HepG2 (cell line): ENCODE data around the gene TJP2. TPM values are rescaled to one million over a fixed set of nuclear protein-coding genes. Genes with fewer than 3 reads are reported as not detected.

Experiments
- ATAC-seq: fragments of 200-7000 bp; cut with Tn5 transposase; 3 replicates; pipeline ENCODE4 v1.9.1; 2020; ENCODE audit warnings: mild to moderate bottlenecking, moderate library complexity
- BruUV-seq: library from RNA; stranded (reverse); fragments of 400-500 nt; replicated peaks from 2 replicates; lab custom pipeline; 2021; lab: Mats Ljungman, UMichigan
- CTCF ChIA-PET: fragments of 300-600 bp; formaldehyde crosslinking; extraction: SDS; loops from one replicate; lab custom pipeline; 2021; ENCODE audit warnings: low total read pairs, inconsistent platforms, low intra/inter-chr PET ratio; lab: Yijun Ruan, JAX
- POLR2A ChIA-PET: fragments of 350-600 bp; sonication (Branson Sonifier 250); formaldehyde crosslinking; loops from one replicate; lab custom pipeline; 2020; ENCODE audit warnings: antibody characterized with exemption, inconsistent platforms; lab: Yijun Ruan, JAX
- DNase-seq: peaks from one replicate; pipeline ENCODE4 v3.0.0-alpha.2; 2015; ENCODE audit warnings: low spot score
- FAIRE-seq: peaks from 3 replicates; lab custom pipeline; 2011; peaks lifted over from hg19 to GRCh38; lab: Jason Lieb, UNC
- H2AFZ ChIP-seq: one replicate; pipeline ENCODE4 v1.6.1; 2011; ENCODE audit warnings: low read length, inconsistent platforms
- H3K27ac ChIP-seq: fragments of 300-600 bp; 3 replicates; pipeline ENCODE4 v1.8.0; 2011; ENCODE audit warnings: mixed run types, mild to moderate bottlenecking, mixed read lengths, low read length, inconsistent platforms; ENCODE audit not compliant: insufficient read depth; ENCODE audit errors: extremely low read length
- H3K27me3 ChIP-seq, 2 experiments: fragments of 200-600 bp in 1 of 2; 2 replicates in 1 of 2; 3 replicates in 1 of 2; pipeline versions ENCODE4 v1.6.0 to v1.8.0; 2011; ENCODE audit warnings: low read length in 2 of 2, mild to moderate bottlenecking in 2 of 2, moderate library complexity in 2 of 2, inconsistent platforms in 1 of 2; ENCODE audit not compliant: insufficient read depth in 2 of 2, control insufficient read depth in 1 of 2
- H3K36me3 ChIP-seq, 2 experiments: fragments of 200-600 bp in 1 of 2; replicated peaks in 1 of 2; 2 replicates in 1 of 2; 3 replicates in 1 of 2; pipeline versions ENCODE4 v1.5.1 to v1.8.0; 2011; ENCODE audit warnings: low read length in 2 of 2, inconsistent platforms in 1 of 2; ENCODE audit not compliant: insufficient read depth in 2 of 2, control insufficient read depth in 1 of 2
- H3K4me1 ChIP-seq: 2 replicates; pipeline ENCODE4 v1.5.1; 2012; ENCODE audit warnings: low read length, inconsistent platforms; ENCODE audit not compliant: insufficient read depth
- H3K4me2 ChIP-seq: 2 replicates; pipeline ENCODE4 v1.6.0; 2011; ENCODE audit warnings: low read depth, low read length, inconsistent platforms
- H3K4me3 ChIP-seq, 3 experiments: fragments of 200-600 bp in 1 of 3; sonication (generic), shearing (Covaris generic) in 1 of 3; replicated peaks in 1 of 3; 2 replicates each; pipeline ENCODE4 v1.5.1; 2011 to 2016; ENCODE audit warnings: low read length in 3 of 3, inconsistent platforms in 2 of 3, low read depth in 2 of 3, mild to moderate bottlenecking in 2 of 3, control low read depth in 1 of 3, mixed read lengths in 1 of 3; ENCODE audit not compliant: insufficient read depth in 1 of 3
- H3K79me2 ChIP-seq: one replicate; pipeline ENCODE4 v1.6.1; 2011; ENCODE audit warnings: low read length, inconsistent platforms; ENCODE audit not compliant: insufficient read depth
- H3K9ac ChIP-seq: 2 replicates; pipeline ENCODE4 v1.6.0; 2011; ENCODE audit warnings: mild to moderate bottlenecking, low read depth, low read length, inconsistent platforms; ENCODE audit not compliant: insufficient read depth
- H3K9me3 ChIP-seq: 2 replicates; pipeline ENCODE4 v1.5.1; 2012; ENCODE audit warnings: mild to moderate bottlenecking, low read length
- H4K20me1 ChIP-seq: 2 replicates; pipeline ENCODE4 v1.6.0; 2011; ENCODE audit warnings: inconsistent platforms, mild to moderate bottlenecking, low read length, moderate library complexity; ENCODE audit not compliant: insufficient read depth
- BRCA1 ChIP-seq: sonication (generic); formaldehyde crosslinking; IDR thresholded peaks from 2 replicates; pipeline ENCODE4 v1.4.0; 2020; ENCODE audit warnings: missing genetic modification reagents
- IKZF4 ChIP-seq: sonication (generic); formaldehyde crosslinking; IDR thresholded peaks from 2 replicates; pipeline ENCODE4 v1.5.1; 2020; ENCODE audit warnings: borderline replicate concordance, mild to moderate bottlenecking, low read depth, missing genetic modification reagents; ENCODE audit errors: not compliant biosample characterization
- KLF13 ChIP-seq: sonication (generic); formaldehyde crosslinking; IDR thresholded peaks from 2 replicates; pipeline ENCODE4 v1.4.0; 2020; ENCODE audit warnings: mild to moderate bottlenecking, missing genetic modification reagents
- KMT2B ChIP-seq: IDR thresholded peaks from 2 replicates; pipeline ENCODE4 v1.6.1; 2016; ENCODE audit warnings: missing genetic modification reagents, missing compliant biosample characterization
- NR0B2 ChIP-seq: sonication (generic); formaldehyde crosslinking; IDR thresholded peaks from 2 replicates; pipeline ENCODE4 v1.4.0; 2020; ENCODE audit warnings: mild to moderate bottlenecking, missing genetic modification reagents
- PAWR ChIP-seq: sonication (generic); formaldehyde crosslinking; IDR thresholded peaks from 2 replicates; pipeline ENCODE4 v1.4.0; 2020; ENCODE audit warnings: missing genetic modification reagents, mild to moderate bottlenecking, borderline replicate concordance
- SMYD3 ChIP-seq: sonication (generic); formaldehyde crosslinking; IDR thresholded peaks from 2 replicates; pipeline ENCODE4 v1.8.1; 2023; ENCODE audit warnings: mild to moderate bottlenecking, missing genetic modification reagents
- ZHX2 ChIP-seq, 2 experiments: sonication (generic) in 1 of 2; formaldehyde crosslinking in 1 of 2; IDR thresholded peaks; 2 replicates each; pipeline versions ENCODE4 v1.6.1 to v1.9.0; 2014 to 2022; ENCODE audit warnings: antibody characterized with exemption in 1 of 2, borderline replicate concordance in 1 of 2, inconsistent platforms in 1 of 2, low read depth in 1 of 2, missing genetic modification reagents in 1 of 2
- ZNF800 ChIP-seq: sonication (generic); formaldehyde crosslinking; IDR thresholded peaks from 2 replicates; pipeline ENCODE4 v1.4.0; 2020; ENCODE audit warnings: missing genetic modification reagents
- WGBS: methylation state at CpG from one replicate; pipeline ENCODE4 v1.1.6; 2017; ENCODE audit warnings: low lambda C conversion rate; 5-methylcytosine and 5-hydroxymethylcytosine counted together
- in situ Hi-C: cut with HindIII; loops from 2 replicates; pipeline ENCODE4 v1.10.0; 2017; ENCODE audit warnings: low pct_unique_long_range_greater_than_20kb; ENCODE audit not compliant: extremely low pct_ligation_motif_present
- intact Hi-C: fragments of 100-400 bp; cut with micrococcal nuclease; formaldehyde crosslinking; loops from one replicate; pipeline ENCODE4 v1.10.0; 2022; ENCODE audit not compliant: unreplicated experiment
- polyA plus RNA-seq, 8 experiments: library from polyadenylated mRNA; depleted of rRNA in 3 of 8; stranded (reverse) in 7 of 8; unstranded in 1 of 8; fragments of >200 nt; fragmentation: Illumina TruSeq in 4 of 8; extraction: Trizol in 4 of 8; gene quantifications; 2 replicates each; pipeline versions ENCODE4 v1.2.1 to v1.2.3, GENCODE V29; 2011 to 2016; ENCODE audit warnings: low read depth in 4 of 8, missing spikeins in 1 of 8, mixed read lengths in 1 of 8; ENCODE audit not compliant: insufficient read depth in 1 of 8
- total RNA-seq, 5 experiments: library from RNA; depleted of rRNA; stranded (reverse); fragments of >200 nt; fragmentation: Illumina TruSeq; extraction: Trizol; gene quantifications; 2 replicates each; pipeline ENCODE4 v1.2.3, GENCODE V29; 2016; ENCODE audit warnings: low read depth in 1 of 5

TJP2 gene
- total and polyA plus RNA-seq, 2 of the 13 experiments (the other 11 are each of a cell fraction or from before 2014, with no cell fraction given), result 109 to 110 TPM

GRCh38 chr9:69279084-69279731 is 105.1 kb downstream of the TJP2 start:
- intact Hi-C loops (loop anchor here (5.0 kb wide), 1 partner anchor 52 kb away; no protein-coding TSS in a partner anchor), in situ Hi-C loops (no loop called here)
- Histone ChIP-seq H4K20me1 (no peaks in the 10 kb centered on the region), H2AFZ (no peak overlapping the region), H3K27ac (no peak overlapping the region), H3K9ac (no peak overlapping the region), H3K4me3 (no peak overlapping the region), H3K4me1 (no peaks in the 10 kb centered on the region), H3K27me3 (no peaks in the 10 kb centered on the region; a peak in 1 of 5 replicates)
- 36% methylated on average over 5 of the region's 5 CpGs for WGBS
- DNase-seq (no peak), FAIRE-seq (no peak), ATAC-seq (no peak)
- no TSS peak for BruUV-seq
- CTCF ChIA-PET, result no interaction called here
- POLR2A ChIA-PET, result no interaction called here
- no peak for TF ChIP-seq NR0B2
- TF ChIP-seq KLF13, result no peak
- TF ChIP-seq KMT2B (CRISPR knock-in tag), result no peak
- TF ChIP-seq IKZF4 (CRISPR knock-in tag), result no peak
- no peak for TF ChIP-seq PAWR (CRISPR knock-in tag)
- TF ChIP-seq ZHX2 (IDR thresholded peaks at IDR 0.05; ENCODE audit: low read depth), result no peak
- no peak for TF ChIP-seq ZHX2 (CRISPR knock-in tag; IDR thresholded peaks at IDR 0.05; ENCODE audit: borderline replicate concordance)
- TF ChIP-seq ZNF800 (CRISPR knock-in tag), result no peak
- TF ChIP-seq SMYD3 (CRISPR knock-in tag), result no peak
- no peak for TF ChIP-seq BRCA1 (CRISPR knock-in tag)
- TF ChIP-seq, all 625 proteins: peak for 0
- H3K79me2 ChIP-seq, result no peaks in the 10 kb centered on the region
- H3K9me3 ChIP-seq, result no peaks in the 10 kb centered on the region
- H3K4me2 ChIP-seq, result no peak overlapping the region
- H3K36me3 ChIP-seq, result no peaks in the 10 kb centered on the region
